ENCODE data around the gene ASNSD1.

Gene ASNSD1

GRCh38 chr2:189661148-189661956 is at the start of gene ASNSD1:
TSS of gene ASNSD1 (plus strand) at chr2:189661459. CDS start at chr2:189666133, 4,674 bp downstream.
- DNase-seq (ENCODE audit: low spot score) = peak; percentile 99

DNA sequence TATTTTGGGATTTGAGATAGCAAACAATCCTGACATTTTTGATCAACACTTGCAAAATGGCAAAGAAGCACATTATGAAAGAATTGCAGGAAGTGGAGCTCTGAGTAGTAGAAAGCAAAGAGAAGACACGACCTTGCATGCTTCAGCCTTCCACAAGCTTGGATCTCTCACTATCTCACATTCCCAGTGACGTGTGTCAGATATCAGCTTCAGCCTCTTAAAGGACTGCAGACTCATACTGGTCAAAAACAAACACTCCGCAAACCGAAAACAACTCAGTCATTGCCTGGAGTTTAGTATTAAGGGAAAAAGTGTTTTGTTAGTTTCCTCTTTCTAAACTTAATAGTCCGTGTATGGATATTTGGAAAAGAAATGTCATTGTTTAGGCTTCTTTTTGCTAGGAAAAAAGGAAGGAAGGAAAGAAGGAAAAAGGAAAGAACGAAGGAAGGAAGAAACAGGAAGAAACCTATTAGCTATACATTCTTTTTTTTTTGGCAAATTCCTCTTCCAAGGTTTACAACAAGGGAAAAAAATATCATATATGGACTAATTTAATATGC is 48.1 kb upstream of the ASNSD1 start:
- peak; percentile 58 for DNase-seq (ENCODE audit: low spot score)

DNA sequence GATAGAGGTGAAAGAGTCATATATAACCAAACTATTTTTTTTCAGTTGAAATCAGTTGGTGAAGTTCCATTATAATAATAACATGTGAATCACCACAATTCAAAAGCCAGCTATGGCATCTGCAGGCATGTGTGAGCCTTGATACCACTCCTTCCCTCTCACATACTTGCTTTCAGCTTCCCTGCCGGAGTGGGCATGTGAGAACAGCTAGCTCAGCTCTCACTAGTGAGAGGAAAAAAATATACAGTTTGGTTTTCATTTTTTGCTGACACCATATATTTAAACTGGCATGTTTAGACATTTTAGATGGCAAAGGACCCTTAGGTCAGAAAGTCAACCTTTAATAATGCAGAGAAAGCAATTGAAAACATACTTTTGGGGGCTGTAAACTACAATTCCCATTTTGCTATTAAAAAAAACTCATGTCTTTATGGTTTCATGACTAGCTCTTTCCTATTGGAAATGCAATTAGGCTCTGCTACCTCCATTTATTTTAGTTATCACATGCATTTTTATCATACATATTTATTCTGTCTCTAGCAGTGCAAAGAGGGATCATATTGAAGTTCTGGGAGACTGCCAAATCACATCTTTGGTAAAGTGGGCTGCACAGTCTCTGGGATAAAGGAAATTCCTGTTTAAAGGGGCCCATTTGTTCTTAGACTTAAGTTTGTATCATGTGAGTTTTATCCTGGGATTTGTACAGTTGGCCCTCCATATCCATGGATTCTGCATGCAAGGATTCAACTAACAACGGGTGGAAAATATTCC is 47.4 kb upstream of the ASNSD1 start:
- DNase-seq (ENCODE audit: low spot score) = peak; percentile 38

DNA sequence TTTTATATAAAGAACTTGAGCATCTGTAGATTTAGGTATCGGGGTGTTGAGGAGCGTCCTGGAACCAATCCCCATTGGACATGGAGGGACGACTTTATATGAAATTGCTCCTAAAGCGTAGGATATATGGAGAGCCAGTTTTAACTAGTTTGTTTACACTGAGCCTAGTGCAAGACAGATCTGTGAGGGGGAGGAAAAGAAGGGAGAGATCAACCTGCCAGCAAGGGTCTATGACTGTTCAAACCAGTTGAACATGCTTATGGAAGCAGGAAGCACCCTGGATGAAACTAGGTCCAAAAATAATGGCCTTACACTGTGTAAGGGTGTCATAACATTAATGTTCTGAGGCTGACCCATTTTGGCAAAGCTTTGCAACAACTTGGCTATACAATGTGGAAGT is 46.7 kb upstream of the ASNSD1 start:
- no peak for DNase-seq (ENCODE audit: low spot score)

- DNase-seq (ENCODE audit: low spot score) = no peak
Observed at GRCh38 chr2:189618197-189618596, 43.1 kb upstream of the ASNSD1 start.

DNA sequence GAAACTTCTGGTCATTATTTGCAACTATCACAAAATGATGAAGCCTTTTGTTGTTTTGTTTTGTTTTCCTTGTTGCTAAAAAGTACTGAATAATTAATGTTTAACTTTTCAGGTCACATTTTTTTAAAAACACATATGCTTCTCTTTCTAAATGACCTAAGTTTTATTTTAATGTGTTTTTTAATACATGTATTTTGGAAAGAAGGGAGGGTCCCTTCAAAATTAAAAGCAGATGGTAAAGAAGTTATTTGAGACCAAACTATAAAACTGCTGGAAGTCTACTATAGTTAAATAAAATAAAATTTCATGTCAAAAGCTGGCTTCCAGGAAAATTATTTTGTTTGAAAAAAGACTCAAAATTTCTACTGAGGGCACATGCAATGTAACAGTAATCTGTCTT is 39.5 kb upstream of the ASNSD1 start:
- DNase-seq (ENCODE audit: low spot score) = no peak

DNA sequence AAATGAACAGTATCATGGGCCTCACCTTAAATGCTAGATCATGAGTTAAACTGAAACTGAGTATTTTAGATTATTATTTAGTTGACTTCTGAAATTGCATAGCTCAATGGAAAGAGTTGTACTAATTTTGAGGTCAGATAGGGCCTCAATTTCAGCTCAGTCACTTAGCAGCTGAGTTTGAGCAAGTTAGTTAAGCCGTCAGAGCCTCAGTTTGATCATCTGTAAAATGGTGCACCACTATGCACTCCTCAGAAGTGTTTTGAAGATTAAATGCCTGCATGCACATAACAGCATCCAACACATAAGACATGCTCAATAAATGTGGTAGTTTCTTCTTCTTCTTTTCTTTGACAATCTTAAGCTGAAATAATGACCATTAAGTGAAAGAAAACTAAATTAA is 38.2 kb upstream of the ASNSD1 start:
- DNase-seq (ENCODE audit: low spot score) = no peak

- no peak for DNase-seq (ENCODE audit: low spot score)
Observed at GRCh38 chr2:189624648-189625355, 36.5 kb upstream of the ASNSD1 start.

DNA sequence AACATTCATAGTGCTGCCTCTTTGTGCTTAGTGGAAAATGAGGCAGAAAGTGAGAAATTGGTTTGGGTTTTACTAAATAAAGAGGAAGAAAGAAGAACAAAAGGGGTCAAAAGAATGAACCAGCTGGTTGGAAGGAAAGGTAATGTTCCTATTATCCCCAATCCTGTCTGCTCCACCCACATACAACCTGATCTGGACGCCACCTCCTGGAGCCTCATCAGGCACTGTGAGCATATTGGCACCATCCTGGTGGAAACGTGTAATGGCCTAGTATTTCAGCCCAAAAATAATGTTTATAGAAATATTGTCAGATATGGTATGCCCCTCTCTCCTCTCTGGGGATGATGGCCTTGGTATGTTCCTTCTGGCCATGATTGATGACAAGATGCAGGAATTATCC is 35.6 kb upstream of the ASNSD1 start:
- no peak for DNase-seq (ENCODE audit: low spot score)

- no peak for DNase-seq (ENCODE audit: low spot score)
Observed at GRCh38 chr2:189627789-189628188, 33.5 kb upstream of the ASNSD1 start.

- DNase-seq (ENCODE audit: low spot score) = no peak
Observed at GRCh38 chr2:189628817-189629530, 32.3 kb upstream of the ASNSD1 start.

GRCh38 chr2:189629531-189630453 is 31.5 kb upstream of the ASNSD1 start:
- no peak for DNase-seq (ENCODE audit: low spot score)

- no peak for DNase-seq (ENCODE audit: low spot score)
Observed at GRCh38 chr2:189631849-189632248, 29.4 kb upstream of the ASNSD1 start.

DNA sequence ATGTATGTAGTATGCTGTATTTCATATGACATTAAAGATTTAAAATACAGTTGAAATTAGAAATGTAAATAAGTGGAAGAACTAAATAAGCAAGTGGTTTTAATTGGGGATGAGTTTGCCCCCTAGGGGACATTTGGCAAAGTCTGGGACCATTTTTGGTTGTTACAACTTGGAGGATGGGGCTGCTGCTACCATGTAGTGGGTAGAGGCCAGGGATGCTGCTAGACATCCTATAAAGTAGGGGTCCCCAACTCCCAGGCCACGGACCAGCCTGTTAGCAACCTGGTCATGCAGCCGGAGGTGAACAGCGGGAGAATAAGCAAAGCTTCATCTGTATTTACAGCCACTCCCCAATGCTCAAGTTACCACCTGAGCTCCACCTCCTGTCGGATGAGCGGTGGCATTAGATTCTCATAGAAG is 27.9 kb upstream of the ASNSD1 start:
- no peak for DNase-seq (ENCODE audit: low spot score)

- no peak for DNase-seq (ENCODE audit: low spot score)
Observed at GRCh38 chr2:189635353-189635752, 25.9 kb upstream of the ASNSD1 start.

- DNase-seq (ENCODE audit: low spot score) = no peak
Observed at GRCh38 chr2:189638301-189639006, 22.8 kb upstream of the ASNSD1 start.

- no peak for DNase-seq (ENCODE audit: low spot score)
Observed at GRCh38 chr2:189639007-189639609, 22.2 kb upstream of the ASNSD1 start.

DNA sequence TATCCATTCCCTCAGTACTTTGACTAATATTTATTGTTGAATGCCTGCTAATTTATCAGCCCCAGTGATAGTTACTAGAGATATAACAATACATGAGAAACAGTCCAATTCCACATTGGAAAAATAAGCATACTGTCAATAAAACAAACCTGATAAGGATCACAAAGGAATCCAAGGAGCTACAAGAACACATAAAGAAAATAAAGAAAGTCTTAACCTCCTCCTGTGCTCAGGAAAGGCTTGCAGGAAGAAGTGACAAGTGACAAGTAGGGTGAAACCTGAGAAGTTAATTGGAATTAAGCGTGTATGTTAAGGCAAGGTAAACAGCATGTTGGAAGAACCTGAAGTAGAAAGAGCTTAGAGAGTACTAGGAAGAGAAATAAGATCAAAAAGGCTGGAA is 20.3 kb upstream of the ASNSD1 start:
- DNase-seq (ENCODE audit: low spot score) = no peak

DNA sequence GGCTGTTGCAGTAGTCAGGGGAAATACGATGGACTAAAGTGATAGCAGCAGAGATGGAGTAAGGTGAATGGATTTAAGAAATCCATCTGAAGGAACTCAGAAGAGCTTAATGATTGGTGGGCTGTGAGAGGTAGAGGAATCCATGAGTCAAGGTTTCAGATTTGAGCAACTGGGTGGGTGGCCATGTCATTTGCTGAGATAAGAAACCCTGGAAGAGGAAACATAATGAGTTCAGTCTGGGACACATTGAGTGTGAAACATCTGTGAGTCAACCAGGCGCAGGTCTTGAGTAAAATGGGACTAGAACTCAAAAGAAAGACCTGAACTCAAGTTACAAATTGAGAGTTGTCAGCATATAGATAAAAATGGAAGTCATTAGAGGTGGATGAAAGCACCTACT is 19.7 kb upstream of the ASNSD1 start:
- no peak for DNase-seq (ENCODE audit: low spot score)

DNA sequence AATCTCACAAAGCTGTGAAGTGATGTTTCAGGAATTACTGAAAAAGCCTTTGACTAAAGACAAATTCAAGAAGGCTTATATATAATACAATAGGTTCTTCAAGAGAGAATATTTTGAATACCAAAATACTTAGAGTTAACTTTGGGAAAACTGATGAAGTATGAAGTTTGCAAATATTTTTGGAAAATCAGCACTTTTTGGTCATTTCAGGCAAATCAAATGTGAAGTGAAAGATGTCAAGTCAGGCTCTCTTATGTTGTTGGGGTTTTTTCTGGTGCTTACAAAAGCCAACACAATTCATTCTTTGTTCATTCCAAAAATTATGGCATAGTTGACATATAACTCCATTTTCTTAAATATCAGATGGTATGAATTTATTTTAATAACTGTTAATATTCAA is 14.7 kb upstream of the ASNSD1 start:
- no peak for DNase-seq (ENCODE audit: low spot score)

Data from kidney capillary endothelial cell (primary cell).